Daoy (cell line): ENCODE results near the gene SPEF2. TPM values are rescaled to one million over a fixed set of nuclear protein-coding genes. Genes with fewer than 3 reads are reported as not detected.
"Not testable (repeated sequence)": the region's sequence is repeated elsewhere in the genome, so short reads cannot be mapped to it uniquely, and the experiment has no call there.

ENCODE experiments used
- DNase-seq: peaks from one replicate; pipeline ENCODE4 v3.0.0-alpha.2; 2015; ENCODE audit warnings: low read depth
- total RNA-seq: library from RNA; depleted of rRNA; stranded (reverse); fragments of >200 nt; shearing (Covaris generic); gene quantifications from 2 replicates; pipeline ENCODE4 v1.2.3, GENCODE V29; 2014

Gene SPEF2
- total RNA-seq, 1 experiment from 2014 or later: 0.97 TPM

DNA sequence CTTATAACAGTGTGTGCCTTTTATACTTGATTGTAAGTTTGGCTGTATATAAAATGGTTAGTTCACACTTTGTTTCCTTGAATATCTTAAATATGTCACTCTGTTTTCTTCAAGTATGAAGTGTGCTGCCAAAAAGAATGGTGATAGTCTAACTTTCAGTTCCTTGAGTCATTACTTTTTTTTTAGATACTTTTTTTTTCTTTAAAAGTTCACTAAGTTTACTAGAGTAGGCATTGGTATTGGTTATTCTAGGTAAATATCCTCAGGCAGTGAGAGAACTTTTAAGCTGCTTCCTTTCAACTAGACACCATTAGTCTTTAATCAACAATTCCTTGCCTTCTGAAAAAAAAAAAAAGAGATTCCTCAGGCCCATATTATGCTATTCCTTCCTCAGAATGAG, 41.9 kb downstream of the SPEF2 start:
- DNase-seq: no peak

DNA sequence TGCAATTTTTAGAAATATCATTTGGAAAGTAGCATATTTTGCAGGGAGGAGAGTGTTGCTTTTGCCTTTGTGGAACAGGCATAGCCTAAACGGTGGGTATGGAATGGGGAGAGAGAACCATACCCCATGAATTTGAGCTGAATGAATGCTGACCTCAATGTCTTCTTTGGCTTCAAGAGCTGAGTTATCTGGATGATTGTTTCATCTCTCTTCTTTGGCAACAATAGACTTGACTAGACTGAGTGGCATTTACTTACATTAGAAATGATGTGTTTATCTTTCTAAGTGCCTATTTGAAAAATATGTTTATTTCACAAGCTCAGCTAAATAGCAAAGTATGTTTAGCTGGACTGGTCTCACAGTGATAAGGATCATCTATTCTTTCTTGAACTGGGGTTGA, 42.8 kb downstream of the SPEF2 start:
- DNase-seq: no peak

DNA sequence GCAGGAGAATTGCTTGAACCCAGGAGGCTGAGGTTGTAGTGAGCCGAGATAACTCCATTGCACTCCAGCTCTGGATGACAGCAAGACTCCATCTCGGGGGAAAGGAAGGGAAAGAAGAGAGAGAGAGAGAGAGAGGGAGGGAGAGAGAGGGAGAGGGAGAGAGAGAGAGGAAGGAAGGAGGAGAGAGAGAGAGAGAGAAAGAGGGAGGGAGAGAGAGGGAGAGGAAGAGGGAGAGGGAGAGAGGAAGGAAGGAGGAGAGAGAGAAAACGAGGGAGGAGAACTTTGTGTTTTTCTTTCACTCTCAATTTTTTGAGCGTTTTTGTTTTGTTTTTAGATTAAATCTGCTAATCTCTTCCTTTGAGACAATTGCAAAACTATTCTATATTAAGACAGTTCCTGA, 46.9 kb downstream of the SPEF2 start:
- DNase-seq: no peak

DNA sequence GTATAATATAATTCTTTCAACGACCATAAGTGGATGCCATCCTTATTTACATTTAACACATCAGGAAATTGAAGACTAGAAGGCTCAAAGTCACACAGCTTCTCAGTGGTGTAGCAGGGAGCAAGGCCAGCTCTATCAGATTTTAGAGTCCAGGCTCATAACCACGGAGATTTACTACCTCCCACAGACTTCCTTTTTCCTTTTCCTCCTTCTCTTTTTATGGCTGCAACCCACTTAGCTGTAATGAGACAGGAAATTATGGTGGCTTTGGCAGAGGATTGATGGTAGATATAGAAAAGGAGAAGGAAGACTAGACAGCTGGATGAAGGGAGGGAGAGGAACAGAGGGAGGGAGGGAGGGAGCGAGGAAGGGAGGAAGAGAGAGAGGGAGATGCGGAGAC, 47.4 kb downstream of the SPEF2 start:
- DNase-seq: no peak

GRCh38 chr5:35668319-35668718, 50.7 kb downstream of the SPEF2 start:
- DNase-seq: no peak

DNA sequence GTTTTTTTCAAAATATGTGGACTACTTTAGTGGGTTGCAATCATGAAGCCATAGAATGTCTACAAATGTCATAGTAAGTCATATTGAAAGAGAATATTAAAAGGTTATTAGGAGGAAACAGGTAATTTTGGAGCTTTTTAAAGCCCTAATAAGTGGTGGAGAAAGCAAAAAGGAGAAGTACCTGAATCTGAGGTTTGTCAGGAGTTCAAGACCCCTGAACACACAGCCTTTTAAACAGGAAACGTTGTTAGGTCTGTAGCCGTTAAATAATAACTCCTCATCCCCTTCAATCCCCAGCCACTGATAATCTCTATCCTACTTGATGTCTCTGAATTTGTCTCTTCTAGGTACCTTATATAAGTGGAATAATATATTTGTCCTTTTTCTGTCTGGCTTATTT, 51.1 kb downstream of the SPEF2 start:
- DNase-seq: no peak

- no peak for DNase-seq
These were observed 54.1 kb downstream of the SPEF2 start for GRCh38 chr5:35671541-35672295.

DNA sequence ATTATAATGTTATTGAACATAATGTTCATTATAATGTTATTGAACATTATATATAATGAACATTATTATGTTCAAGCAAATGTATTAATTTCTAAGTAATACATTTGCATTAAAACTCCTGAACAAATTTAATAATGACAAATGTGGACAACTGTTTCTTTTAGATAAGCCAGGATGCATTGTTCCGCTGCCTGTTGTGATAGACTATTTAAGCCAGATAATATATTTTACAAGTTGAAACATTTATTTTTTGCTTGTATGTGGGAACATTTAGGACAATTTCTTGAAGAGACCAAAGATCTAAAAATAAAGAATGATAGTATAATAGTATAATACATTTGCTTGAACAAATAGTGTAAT, 54.6 kb downstream of the SPEF2 start:
- DNase-seq: not testable (repeated sequence)

- DNase-seq: no peak
These were observed 55.3 kb downstream of the SPEF2 start for GRCh38 chr5:35672995-35673394.

GRCh38 chr5:35674049-35674448, 56.4 kb downstream of the SPEF2 start:
- no peak for DNase-seq

- DNase-seq: no peak
These were observed 57.7 kb downstream of the SPEF2 start for GRCh38 chr5:35675392-35675791.

DNA sequence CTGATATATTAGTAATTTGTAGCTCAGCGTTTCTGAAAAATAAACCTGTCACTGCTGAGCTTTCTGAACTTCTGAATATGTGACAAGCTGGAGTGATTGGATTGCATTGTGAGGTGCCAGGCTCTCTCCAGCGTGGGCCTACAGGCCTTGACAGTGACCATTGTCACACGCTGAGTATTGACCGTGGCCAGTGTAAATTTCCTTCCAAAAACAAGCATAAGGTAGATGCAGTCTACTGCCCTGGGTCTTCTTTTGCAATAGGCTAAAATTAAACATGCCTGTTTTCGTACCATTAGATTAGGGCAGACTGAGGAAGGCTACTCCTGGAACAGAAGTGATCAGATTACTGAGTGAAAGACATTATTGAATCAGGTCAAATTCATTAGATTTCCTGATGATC, 60.2 kb downstream of the SPEF2 start:
- DNase-seq: no peak

DNA sequence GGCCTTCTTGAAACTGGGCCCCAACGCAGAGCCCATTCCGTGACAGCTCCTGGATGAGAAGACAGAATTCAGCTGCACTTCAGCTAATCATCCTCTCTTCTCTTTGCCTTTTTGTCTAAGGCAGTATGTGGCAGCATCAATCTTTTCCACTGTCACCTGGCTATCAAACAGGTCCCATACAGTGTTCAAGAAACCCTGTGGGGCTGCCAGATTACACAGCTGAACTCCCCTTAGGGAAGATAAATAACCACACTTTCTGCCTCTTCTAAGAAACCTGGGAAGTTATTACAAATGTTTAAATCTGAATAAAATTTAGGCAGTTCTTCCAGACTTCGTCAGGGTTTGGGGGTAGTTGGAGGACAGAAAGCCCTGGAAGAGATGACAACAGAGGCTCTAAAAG, 61.0 kb downstream of the SPEF2 start:
- no peak for DNase-seq

- DNase-seq: no peak
These were observed 61.7 kb downstream of the SPEF2 start for GRCh38 chr5:35679357-35679756.

- DNase-seq: no peak
These were observed 64.2 kb downstream of the SPEF2 start for GRCh38 chr5:35681911-35682310.

GRCh38 chr5:35683466-35683865, 65.8 kb downstream of the SPEF2 start:
- DNase-seq: no peak

- no peak for DNase-seq
These were observed 67.5 kb downstream of the SPEF2 start for GRCh38 chr5:35685161-35685560.

- no peak for DNase-seq
These were observed 70.3 kb downstream of the SPEF2 start for GRCh38 chr5:35687961-35688360.

GRCh38 chr5:35694481-35694880, 76.8 kb downstream of the SPEF2 start:
- no peak for DNase-seq

DNA sequence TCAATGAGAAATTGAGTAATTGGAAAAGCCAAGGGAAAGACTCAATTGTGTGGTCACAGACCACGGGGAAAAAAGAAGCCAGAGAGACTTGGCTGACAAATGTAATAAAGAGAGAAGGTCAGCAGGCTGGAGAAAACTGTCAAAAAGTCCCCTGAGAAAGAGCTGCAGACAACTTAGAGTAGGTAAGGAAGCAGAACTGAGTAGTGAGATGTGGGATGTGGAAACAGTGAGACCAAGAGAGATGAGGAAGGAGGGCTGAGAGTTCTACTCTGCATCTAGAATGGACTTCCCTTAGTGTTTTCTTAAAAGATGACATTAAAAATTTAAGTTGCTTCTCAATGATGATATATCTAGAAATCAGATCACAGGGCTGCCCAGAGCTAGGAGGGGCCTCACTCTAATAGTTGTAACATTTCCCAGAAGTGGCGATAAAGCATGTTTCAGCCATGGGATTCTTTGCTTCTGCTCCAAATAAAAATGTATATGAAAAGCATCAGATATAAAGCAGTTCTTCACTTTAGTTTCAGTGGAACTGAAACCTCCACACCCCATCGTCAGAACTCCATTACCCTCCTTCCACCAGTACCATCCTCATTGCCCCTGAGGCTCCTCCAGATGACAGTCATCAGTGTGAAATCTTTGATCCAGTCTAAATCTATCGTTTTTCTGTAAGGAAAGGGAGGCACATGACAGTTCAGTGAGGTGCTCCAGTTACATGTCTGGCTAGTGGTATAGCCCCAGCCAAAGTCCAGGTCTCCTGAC, 80.6 kb downstream of the SPEF2 start:
- DNase-seq: no peak

- no peak for DNase-seq
These were observed 90.0 kb downstream of the SPEF2 start for GRCh38 chr5:35707659-35708058.

DNA sequence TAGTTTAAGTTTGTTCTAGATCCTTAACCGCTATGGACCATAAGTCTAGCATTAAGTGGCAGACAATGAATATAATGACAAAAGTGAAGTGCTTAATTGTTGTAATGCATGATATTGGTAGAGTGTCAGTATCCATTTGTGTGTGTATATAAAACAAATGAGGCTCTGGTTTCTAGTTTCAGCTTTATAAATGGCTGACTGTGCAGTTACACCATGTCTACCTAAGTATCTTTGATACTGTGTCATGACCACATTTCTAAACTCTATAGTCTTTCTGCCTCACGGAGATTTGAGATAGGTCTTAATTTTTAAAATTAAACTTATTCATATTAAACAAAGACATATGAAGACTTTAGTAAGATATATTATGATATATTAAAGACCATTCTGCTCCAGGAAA, 92.0 kb downstream of the SPEF2 start:
- no peak for DNase-seq

GRCh38 chr5:35717718-35718117, 100.1 kb downstream of the SPEF2 start:
- DNase-seq: no peak

GRCh38 chr5:35735718-35736117, 118.1 kb downstream of the SPEF2 start:
- no peak for DNase-seq
